ENCODE results near the gene TBC1D22B. TPM values are rescaled to one million over a fixed set of nuclear protein-coding genes. Genes with fewer than 3 reads are reported as not detected.
A peak's percentile ranks its signal among the peaks of the same experiment; 100 is the strongest.

The TBC1D22B gene
- total RNA-seq, 6 experiments from 2014 or later, result 1.3 to 4.0 (median 2.8) TPM

DNA sequence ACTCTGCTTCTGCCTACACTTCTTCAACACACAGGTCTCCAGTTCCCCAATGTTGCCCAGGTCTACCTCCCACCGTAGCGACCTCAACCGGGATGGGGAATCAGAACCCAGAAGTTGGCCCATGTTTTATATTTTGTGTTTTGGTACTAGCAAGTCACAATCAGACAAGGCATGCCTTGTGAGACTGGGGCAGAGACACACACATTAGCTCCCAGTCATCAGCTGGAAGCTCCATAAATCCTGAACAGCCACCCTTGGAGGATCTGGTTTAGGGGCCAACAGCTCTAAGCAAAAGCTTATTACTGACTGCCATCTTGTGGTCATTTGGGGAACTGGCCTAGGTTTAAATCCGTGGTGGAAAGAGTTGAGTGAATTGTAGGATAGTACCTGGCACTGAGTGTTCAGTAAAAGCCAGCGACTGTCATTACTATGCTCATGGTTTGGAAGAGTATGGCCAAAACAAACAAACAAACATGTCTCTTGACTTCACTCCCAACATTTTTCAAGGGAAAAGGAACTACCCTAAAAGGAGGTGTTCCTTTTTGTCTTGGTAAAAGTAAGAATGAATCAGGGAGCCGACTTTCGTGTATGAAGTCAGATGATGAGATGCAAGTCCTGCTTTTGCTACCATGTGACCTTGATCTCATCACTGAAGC lies 47.1 kb upstream of the TBC1D22B start:
- Histone ChIP-seq H3K36me3 (no peaks in the 10 kb centered on the region), H3K4me3 (no peak overlapping the region), H3K27me3 (no peaks in the 10 kb centered on the region), H3K4me1 (peaks cover 0 to under 1% (median 0%) of the 10 kb centered on the region in 4 donors), H3K27ac (no peak overlapping the region), H3K9me3 (no peaks in the 10 kb centered on the region)
- peak; percentile 92 to 98 (median 95) for TF ChIP-seq CTCF (IDR thresholded peaks at IDR 0.05)
- TF ChIP-seq POLR2A (IDR thresholded peaks at IDR 0.05), result no peak
- ATAC-seq, result peak; percentile 83 to 90 (median 84)
- WGBS (ENCODE audit: insufficient coverage, low coverage, low lambda C conversion rate, missing lambda C conversion rate), result 59% methylated on average over 7 of the region's 7 CpGs
- intact Hi-C loops (cut with DNase I), result no loop called here
- DNase-seq, result peak in 1 of 3 donors; percentile 76

DNA sequence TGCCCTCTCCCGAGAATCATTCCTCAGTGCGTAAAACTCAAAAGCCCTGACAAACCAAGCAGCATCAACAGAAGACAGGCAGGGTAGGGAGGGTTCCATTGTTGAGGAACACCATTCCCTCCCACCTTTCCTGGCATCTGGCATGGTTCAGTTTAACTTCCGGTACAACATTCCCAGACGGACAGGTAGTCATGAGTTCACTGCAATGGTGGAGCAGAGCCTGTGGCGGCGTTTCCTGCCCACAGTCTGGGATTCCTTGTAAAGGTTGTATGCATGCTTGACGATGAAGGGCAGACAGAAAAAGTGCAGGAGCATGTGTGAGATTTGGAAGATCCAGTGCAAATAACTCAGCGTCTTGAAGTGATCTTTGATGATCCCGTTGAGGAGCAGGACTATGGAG lies 45.3 kb upstream of the TBC1D22B start:
- 78% methylated on average over 9 of the region's 9 CpGs for WGBS (ENCODE audit: insufficient coverage, low coverage, low lambda C conversion rate, missing lambda C conversion rate)
- no peak overlapping the region for H3K27ac ChIP-seq

DNA sequence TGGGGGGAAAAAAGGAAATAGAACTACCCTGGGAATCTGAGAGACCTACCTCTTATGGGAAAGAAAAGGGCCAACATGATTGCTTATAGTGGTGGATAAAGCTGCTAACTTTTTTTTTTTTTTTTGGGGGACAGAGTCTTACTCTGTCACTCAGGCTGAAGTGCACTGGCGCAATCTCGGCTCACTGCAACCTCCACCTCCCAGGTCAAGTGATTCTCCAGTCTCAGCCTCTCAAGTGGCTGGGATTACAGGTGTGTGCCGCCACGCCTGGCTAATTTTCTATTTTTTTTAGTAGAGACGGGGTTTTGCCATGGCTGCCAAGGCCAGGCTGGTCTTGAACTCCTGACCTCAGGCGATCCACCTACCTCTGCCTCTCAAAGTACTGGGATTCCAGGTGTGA lies 39.5 kb upstream of the TBC1D22B start:
- Histone ChIP-seq H3K27ac (no peak overlapping the region), H3K27me3 (no peaks in the 10 kb centered on the region), H3K9me3 (no peaks in the 10 kb centered on the region), H3K4me3 (no peak overlapping the region), H3K36me3 (no peaks in the 10 kb centered on the region), H3K4me1 (peaks cover 0 to 3% (median 1%) of the 10 kb centered on the region in 4 donors)
- DNase-seq (no peak), ATAC-seq (no peak)
- intact Hi-C loops (cut with DNase I), result no loop called here
- TF ChIP-seq CTCF (IDR thresholded peaks at IDR 0.05), result no peak
- no peak for TF ChIP-seq POLR2A (IDR thresholded peaks at IDR 0.05)
- WGBS (ENCODE audit: insufficient coverage, low coverage, low lambda C conversion rate, missing lambda C conversion rate), result 77% methylated on average over 4 of the region's 6 CpGs

More for the DNA sequence above, 45.3 kb upstream of the TBC1D22B start:
- H3K4me1 ChIP-seq, result no peaks in the 10 kb centered on the region
- intact Hi-C loops (cut with DNase I), result no loop called here
- ATAC-seq (no peak), DNase-seq (no peak)
- H3K9me3 ChIP-seq, result no peaks in the 10 kb centered on the region
- no peaks in the 10 kb centered on the region for H3K27me3 ChIP-seq
- no peaks in the 10 kb centered on the region for H3K36me3 ChIP-seq
- TF ChIP-seq CTCF (IDR thresholded peaks at IDR 0.05), result no peak
- TF ChIP-seq POLR2A (IDR thresholded peaks at IDR 0.05), result no peak
- no peak overlapping the region for H3K4me3 ChIP-seq

DNA sequence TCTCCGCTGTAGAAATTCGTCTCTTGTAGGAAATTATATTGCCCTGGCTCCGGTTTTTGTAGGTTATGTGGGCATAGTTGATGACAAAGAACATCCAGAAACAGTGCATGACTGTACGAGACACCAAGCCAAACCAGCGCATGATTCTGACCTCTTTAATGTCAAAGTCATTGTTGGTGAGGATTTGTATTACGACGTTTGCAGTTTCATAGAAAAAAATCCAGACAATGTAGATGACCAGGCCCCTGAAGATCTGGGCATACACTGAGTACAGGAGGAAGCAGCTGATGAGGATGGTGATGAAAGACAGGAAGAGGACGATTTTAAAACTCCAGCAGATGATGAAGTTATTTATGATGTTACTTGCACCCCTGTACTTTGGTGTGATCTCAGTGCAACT lies 39.1 kb upstream of the TBC1D22B start:
- Histone ChIP-seq H3K4me3 (no peak overlapping the region), H3K9me3 (no peaks in the 10 kb centered on the region), H3K27ac (no peak overlapping the region), H3K36me3 (no peaks in the 10 kb centered on the region), H3K4me1 (peaks cover 0 to 4% (median 2%) of the 10 kb centered on the region in 4 donors), H3K27me3 (no peaks in the 10 kb centered on the region)
- ATAC-seq (no peak), DNase-seq (no peak)
- intact Hi-C loops (cut with DNase I), result no loop called here
- TF ChIP-seq CTCF (IDR thresholded peaks at IDR 0.05) (no peak), POLR2A (IDR thresholded peaks at IDR 0.05) (no peak)
- WGBS (ENCODE audit: insufficient coverage, low coverage, low lambda C conversion rate, missing lambda C conversion rate), result 70% methylated on average over 8 of the region's 8 CpGs
